GM19023 (cell line): ENCODE data around the gene SNURF.
"Not testable (repeated sequence)": the region's sequence is repeated elsewhere in the genome, so short reads cannot be mapped to it uniquely, and the experiment has no call there.

Source experiments
- ATAC-seq: cut with Tn5 transposase; IDR thresholded peaks from one replicate; pipeline ENCODE4 v1.9.1; 2021; ENCODE audit warnings: mild to moderate bottlenecking, moderate library complexity; ENCODE audit not compliant: unreplicated experiment

SNURF gene

DNA sequence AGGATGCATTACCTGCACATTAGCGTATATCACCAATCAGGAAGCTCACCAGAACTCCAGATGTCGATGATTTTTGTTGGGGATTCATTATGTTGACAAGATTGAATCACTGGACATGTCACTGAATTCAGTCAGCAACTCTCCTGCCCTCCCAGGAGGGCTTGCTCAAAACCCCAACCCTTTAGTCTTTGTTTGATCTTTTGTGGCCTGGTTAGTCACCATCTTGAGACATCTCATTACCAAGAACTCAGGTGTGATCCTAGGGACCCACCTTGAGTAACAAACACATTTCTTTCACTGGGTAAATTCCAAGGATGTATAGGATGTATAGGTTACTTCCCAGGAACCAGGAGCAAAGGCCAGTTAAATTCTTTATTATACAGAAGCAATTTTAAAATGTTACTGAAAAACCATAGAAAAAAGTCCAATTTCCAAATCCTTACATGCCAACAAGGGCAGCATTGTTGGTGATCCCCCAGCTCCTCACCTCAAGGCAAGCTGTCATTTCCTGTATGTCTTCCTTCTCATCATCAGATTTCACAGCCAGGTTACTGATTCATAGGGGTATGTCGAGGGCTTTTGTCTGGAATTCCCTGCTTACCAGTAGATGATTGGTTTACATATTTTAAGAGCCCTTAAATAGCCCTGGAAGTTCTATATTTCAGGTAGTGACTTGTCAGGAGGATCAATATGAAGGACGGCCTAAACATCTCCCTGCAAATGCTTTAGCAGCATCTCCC, 11.7 kb downstream of the SNURF start:
- ATAC-seq, result no peak

GRCh38 chr15:24971052-24971451, 16.3 kb downstream of the SNURF start:
- no peak for ATAC-seq

DNA sequence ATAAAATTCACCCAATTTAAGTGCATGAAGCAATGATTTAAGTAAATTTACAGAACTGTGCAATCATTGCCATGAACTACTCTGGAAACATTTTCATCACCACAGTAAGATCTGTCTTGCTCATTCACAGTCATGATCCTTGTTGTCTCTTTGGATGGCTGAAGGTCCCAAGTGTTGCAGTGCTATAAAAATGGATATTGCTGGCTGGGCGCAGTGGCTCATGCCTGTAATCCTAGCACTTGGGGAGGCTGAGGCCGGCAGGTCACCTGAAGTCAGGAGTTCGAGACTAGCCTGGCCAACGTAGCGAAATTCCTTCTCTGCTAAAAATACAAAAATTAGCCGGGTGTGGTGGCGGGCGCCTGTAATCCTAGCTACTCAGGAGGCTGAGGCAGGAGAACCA, 17.0 kb downstream of the SNURF start:
- no peak for ATAC-seq

DNA sequence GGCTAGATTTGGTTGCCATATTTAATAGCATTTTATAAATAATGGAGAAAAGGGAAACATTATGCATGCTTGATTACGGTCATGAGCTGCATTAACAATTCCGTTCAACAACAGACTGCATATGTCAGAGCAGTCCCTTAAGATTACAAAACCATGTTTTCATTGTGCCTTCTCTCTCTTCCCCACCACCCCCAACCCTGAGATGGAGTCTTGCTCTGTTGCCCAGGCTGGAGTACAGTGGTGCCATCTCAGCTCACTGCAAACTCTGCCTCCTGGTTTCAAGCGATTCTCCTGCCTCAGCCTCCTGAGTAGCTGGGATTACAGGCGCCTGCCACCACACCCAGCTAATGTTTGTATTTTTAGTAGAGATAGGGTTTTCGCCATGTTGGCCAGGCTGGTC, 17.9 kb downstream of the SNURF start:
- ATAC-seq, result not testable (repeated sequence)

GRCh38 chr15:24976932-24977331, 22.1 kb downstream of the SNURF start:
- ATAC-seq, result no peak

DNA sequence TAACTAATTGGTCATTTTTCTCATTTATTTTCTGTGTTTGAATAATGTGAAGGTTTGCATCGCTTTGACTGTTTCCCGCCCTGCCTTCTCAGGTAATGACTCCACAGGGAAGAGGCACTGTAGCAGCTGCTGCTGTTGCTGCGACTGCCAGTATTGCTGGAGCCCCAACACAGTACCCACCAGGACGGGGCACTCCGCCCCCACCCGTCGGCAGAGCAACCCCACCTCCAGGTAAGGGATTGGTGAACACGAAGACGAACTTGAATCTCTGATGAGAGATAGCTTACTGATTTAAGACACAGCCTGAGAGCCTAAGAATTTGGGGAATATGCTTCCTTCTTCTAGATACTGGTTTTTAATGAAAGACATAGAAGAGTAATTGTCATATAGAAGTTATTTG, 22.9 kb downstream of the SNURF start:
- ATAC-seq, result no peak

- no peak for ATAC-seq
These were observed 30.4 kb downstream of the SNURF start for GRCh38 chr15:24985224-24985623.

GRCh38 chr15:24986653-24987052, 31.9 kb downstream of the SNURF start:
- ATAC-seq, result no peak
